Adrenal gland (tissue), 12 donors: ENCODE results near the gene ADAMTS4. TPM values are rescaled to one million over a fixed set of nuclear protein-coding genes. Genes with fewer than 3 reads are reported as not detected.

Experiments used
- DNase-seq, 7 donors: peaks; one replicate each; pipeline ENCODE4 v3.0.0-alpha.2; 2019 to 2020
- H3K27ac ChIP-seq, 5 donors: fragments of 200-600 bp; sonication (generic) in 4 of 5; 1 replicate in 3 of 5; 2 replicates in 2 of 5; pipeline versions ENCODE4 v1.5.1 to v1.8.0; 2016 to 2020; ENCODE audit warnings: mild to moderate bottlenecking in 1 of 5
- H3K27me3 ChIP-seq: fragments of 200-600 bp; 2 replicates; pipeline ENCODE4 v1.8.0; 2021
- H3K36me3 ChIP-seq, 2 donors: fragments of 200-600 bp; replicated peaks in 1 of 2; 1 replicate in 1 of 2; 2 replicates in 1 of 2; pipeline versions ENCODE4 v1.5.1 to v1.8.0; 2018 to 2022
- H3K4me1 ChIP-seq, 2 donors: fragments of 200-600 bp; replicated peaks in 1 of 2; 1 replicate in 1 of 2; 2 replicates in 1 of 2; pipeline versions ENCODE4 v1.5.1 to v1.8.0; 2018 to 2021
- H3K4me3 ChIP-seq, 4 donors: fragments of 200-600 bp; sonication (generic) in 3 of 4; one replicate each; pipeline ENCODE4 v1.5.1; 2016 to 2018
- H3K9me3 ChIP-seq, 3 donors: fragments of 200-600 bp; sonication (generic) in 1 of 3; replicated peaks in 1 of 3; 1 replicate in 2 of 3; 2 replicates in 1 of 3; pipeline versions ENCODE4 v1.5.1 to v1.8.0; 2016 to 2021
- CTCF ChIP-seq, 6 experiments: fragments of 450-650 bp in 4 of 6; fragments of 200-600 bp in 2 of 6; sonication (generic) in 1 of 6; IDR thresholded peaks; 1 replicate in 5 of 6; 2 replicates in 1 of 6; pipeline versions ENCODE4 v1.5.1 to v1.8.0; 2016 to 2021; ENCODE audit warnings: antibody characterized with exemption in 6 of 6, mild to moderate bottlenecking in 2 of 6, moderate library complexity in 1 of 6
- POLR2A ChIP-seq, 2 donors: fragments of 450-650 bp; IDR thresholded peaks; one replicate each; pipeline ENCODE4 v1.6.1; 2017; ENCODE audit warnings: antibody characterized with exemption in 2 of 2, mild to moderate bottlenecking in 2 of 2, moderate library complexity in 1 of 2
- WGBS, 4 donors: extraction: QIAGEN DNeasy Blood & Tissue Kit in 2 of 4; methylation state at CpG; one replicate each; pipeline versions ENCODE4 v1.1.5 to v1.1.7; 2013 to 2017; 5-methylcytosine and 5-hydroxymethylcytosine counted together
- intact Hi-C, 2 donors: fragments of 100-400 bp; cut with DNase I; formaldehyde crosslinking; loops; one replicate each; pipeline versions ENCODE4 v1.14.1 to v1.15.0; 2022 to 2023
- polyA plus RNA-seq, 3 donors: library from polyadenylated mRNA; stranded (reverse); fragments of 200-250 nt in 2 of 3; fragments of 350-450 nt in 1 of 3; fragmentation: Illumina TruSeq in 1 of 3; extraction: RNeasy Lipid Tissue Mini Kit (QIAGEN cat#74804) in 1 of 3; gene quantifications; one replicate each; pipeline ENCODE4 v1.2.3, GENCODE V29; 2013 to 2014
- total RNA-seq, 9 donors: library from RNA; depleted of rRNA in 4 of 9; stranded (reverse); fragments of >200 nt in 4 of 9; fragments of 120-200 nt in 1 of 9; fragmentation: NEBNext Ultra II Directional in 1 of 9; extraction: Animal tissue kit (Norgen Biotek cat#: 25700) in 1 of 9; gene quantifications; one replicate each; pipeline versions ENCODE4 v1.1.0 to v1.2.4, GENCODE V29; 2013 to 2023
- donor health status: healthy with polysubstance abuse.
- donor health status: Bipolar disorder and iron deficiency.
- donor health status: DM: yes; HTN: yes; CAD: no.
- donor health status: DM: no; HTN: no; CAD: no.
- donor health status: DM: no; HTN: no; CAD: no.
- donor health status: DM: yes; HTN: yes; CAD: no.

ADAMTS4 gene
- total and polyA plus RNA-seq, 12 donors, result 0.67 to 29.2 (median 10.2) TPM

- H3K4me1 ChIP-seq, result peaks cover 0 to 36% of the 10 kb centered on the region in 2 donors
- TF ChIP-seq CTCF (IDR thresholded peaks at IDR 0.05) (no peak), POLR2A (IDR thresholded peaks at IDR 0.05) (no peak)
- no peak overlapping the region for H3K4me3 ChIP-seq
- DNase-seq, result no peak
- no peak overlapping the region for H3K27ac ChIP-seq
- no peaks in the 10 kb centered on the region for H3K9me3 ChIP-seq
- H3K36me3 ChIP-seq, result no peaks in the 10 kb centered on the region
- WGBS, 4 donors, result 50 to 64% (median 60%) methylated on average over 8 of the region's 8 CpGs
- intact Hi-C loops, result loop anchor here (10.0 kb wide), 2 partner anchors 183 to 193 kb away; no protein-coding TSS in a partner anchor
- H3K27me3 ChIP-seq, result no peaks in the 10 kb centered on the region
Measured at GRCh38 chr1:161191971-161192370, 6.9 kb downstream of the ADAMTS4 start.

GRCh38 chr1:161190962-161191521 lies 7.8 kb downstream of the ADAMTS4 start:
- Histone ChIP-seq H3K4me1 (peaks cover 0 to 32% of the 10 kb centered on the region in 2 donors), H3K36me3 (no peaks in the 10 kb centered on the region), H3K27me3 (no peaks in the 10 kb centered on the region), H3K27ac (no peak overlapping the region), H3K9me3 (no peaks in the 10 kb centered on the region), H3K4me3 (no peak overlapping the region)
- WGBS, 4 donors, result 65 to 78% (median 70%) methylated on average over 20 to 22 of the region's 22 CpGs
- DNase-seq, result no peak
- TF ChIP-seq POLR2A (IDR thresholded peaks at IDR 0.05) (no peak), CTCF (IDR thresholded peaks at IDR 0.05) (no peak)
- intact Hi-C loops, result loop anchor here (10.0 kb wide), 2 partner anchors 184 to 194 kb away; no protein-coding TSS in a partner anchor

DNA sequence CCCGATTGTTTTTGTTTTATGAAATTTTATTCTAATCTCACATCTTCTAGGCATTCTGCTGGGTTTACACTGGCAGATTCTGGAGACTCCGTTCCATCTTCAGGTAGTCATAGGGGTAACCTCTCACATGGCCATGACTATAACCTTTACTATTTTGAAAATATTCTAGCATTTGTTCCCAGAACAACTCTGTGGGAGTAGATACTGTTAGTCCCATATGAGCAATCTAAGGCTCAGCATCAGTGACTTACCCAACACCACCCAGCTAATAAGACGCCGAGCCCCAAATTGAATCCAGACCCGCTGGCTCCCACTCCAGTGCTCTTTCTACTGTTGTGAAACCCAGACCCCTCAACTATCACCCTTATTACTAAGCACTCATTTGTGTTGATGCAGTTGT lies 9.8 kb downstream of the ADAMTS4 start:
- peaks cover 0 to 27% of the 10 kb centered on the region in 2 donors for H3K4me1 ChIP-seq
- no peak overlapping the region for H3K4me3 ChIP-seq
- no peak overlapping the region for H3K27ac ChIP-seq
- no peak for DNase-seq
- no peaks in the 10 kb centered on the region for H3K9me3 ChIP-seq
- H3K27me3 ChIP-seq, result no peaks in the 10 kb centered on the region
- intact Hi-C loops, result no loop called here
- TF ChIP-seq POLR2A (IDR thresholded peaks at IDR 0.05), result no peak
- no peak for TF ChIP-seq CTCF (IDR thresholded peaks at IDR 0.05)
- H3K36me3 ChIP-seq, result no peaks in the 10 kb centered on the region
- 80 to 93% (median 91%) methylated on average over 5 of the region's 5 CpGs for WGBS, 4 donors

DNA sequence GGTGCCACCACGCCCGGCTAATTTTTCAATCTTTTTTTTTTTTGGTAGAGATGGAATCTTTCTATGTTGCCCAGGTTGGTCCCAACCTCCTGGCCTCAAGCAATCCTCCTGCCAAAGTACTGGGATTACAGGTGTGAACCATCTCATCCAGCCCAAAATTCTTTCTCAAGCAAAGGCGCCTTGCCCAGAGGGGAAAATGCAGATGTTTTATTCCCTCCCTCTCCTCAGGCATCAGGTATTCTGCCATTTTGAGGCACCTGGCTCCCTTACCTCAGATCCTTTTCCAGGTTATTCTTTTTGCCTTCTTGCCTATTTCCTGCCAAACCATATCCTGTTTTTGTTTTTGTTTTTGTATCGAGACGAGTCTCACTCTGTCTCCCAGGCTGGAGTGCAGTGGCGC lies 10.5 kb downstream of the ADAMTS4 start:
- no peak for TF ChIP-seq POLR2A (IDR thresholded peaks at IDR 0.05)
- no peak for TF ChIP-seq CTCF (IDR thresholded peaks at IDR 0.05)
- 65 to 76% (median 71%) methylated on average over 6 of the region's 6 CpGs for WGBS, 4 donors
- no peak for DNase-seq
- intact Hi-C loops, result no loop called here
- Histone ChIP-seq H3K36me3 (no peaks in the 10 kb centered on the region), H3K27ac (no peak overlapping the region), H3K27me3 (no peaks in the 10 kb centered on the region), H3K9me3 (no peaks in the 10 kb centered on the region), H3K4me1 (peaks cover 0 to 20% of the 10 kb centered on the region in 2 donors), H3K4me3 (no peak overlapping the region)
